ENCODE results near the gene OR13C3. TPM values are rescaled to one million over a fixed set of nuclear protein-coding genes. Genes with fewer than 3 reads are reported as not detected.

OR13C3 gene
- total RNA-seq, 1 donor from 2014 or later: not detected

DNA sequence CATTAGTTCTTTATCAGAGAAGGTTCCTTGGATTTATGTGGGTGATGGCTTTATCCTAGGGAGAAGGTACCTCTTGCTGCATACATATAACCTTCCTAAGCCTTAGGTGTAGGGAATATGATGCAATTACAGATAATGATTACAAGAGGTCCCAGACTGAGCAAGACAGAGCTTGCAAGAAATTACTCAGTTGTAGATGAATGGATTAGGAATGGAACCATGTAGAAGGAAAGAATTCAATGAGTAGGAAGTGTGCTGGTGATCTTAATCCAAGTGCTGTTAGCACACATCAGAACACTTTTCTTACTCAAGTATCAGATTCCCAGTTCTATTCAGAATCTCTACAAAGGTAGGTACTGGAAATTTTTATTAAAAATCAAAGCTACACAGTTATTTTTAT is 30.1 kb downstream of the OR13C3 start:
- H3K9me3 Mint-ChIP-seq: no peaks in the 10 kb centered on the region
- H3K4me3 Mint-ChIP-seq: no peak overlapping the region
- no peaks in the 10 kb centered on the region for H3K36me3 Mint-ChIP-seq (ENCODE audit: low read depth)
- intact Hi-C loops (cut with micrococcal nuclease): no loop called here
- no peaks in the 10 kb centered on the region for H3K4me1 Mint-ChIP-seq
- H3K27ac Mint-ChIP-seq: no peak overlapping the region
- DNase-seq: no peak
- no peaks in the 10 kb centered on the region for H3K27me3 Mint-ChIP-seq

DNA sequence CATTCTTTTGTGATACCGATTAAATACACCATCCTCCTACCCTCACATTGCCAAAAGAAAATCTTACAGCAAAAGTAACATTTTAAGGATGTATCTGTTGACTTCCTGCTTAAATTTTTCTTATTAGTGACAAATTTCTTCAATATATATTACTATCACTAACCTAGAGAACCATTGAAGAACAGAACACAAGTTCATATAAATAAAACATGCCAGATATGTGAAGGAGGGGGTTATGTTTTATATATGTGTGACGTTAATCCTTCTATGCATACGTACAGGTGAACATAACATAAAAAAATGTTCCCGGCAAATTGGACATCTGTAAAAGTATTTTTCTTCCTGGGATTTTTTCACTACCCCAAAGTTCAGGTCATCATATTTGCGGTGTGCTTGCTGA is 32.7 kb downstream of the OR13C3 start, which contains the start of gene OR13F1:
TSS of gene OR13F1 (plus strand) at position 301 of the 400 bp plus-strand sequence. CDS start at position 301, 0 bp downstream.
- H3K27ac Mint-ChIP-seq: no peak within 1 kb of the TSS
- H3K36me3 Mint-ChIP-seq (ENCODE audit: low read depth): no peaks in the 10 kb centered on the region
- intact Hi-C loops (cut with micrococcal nuclease): no loop called here

DNA sequence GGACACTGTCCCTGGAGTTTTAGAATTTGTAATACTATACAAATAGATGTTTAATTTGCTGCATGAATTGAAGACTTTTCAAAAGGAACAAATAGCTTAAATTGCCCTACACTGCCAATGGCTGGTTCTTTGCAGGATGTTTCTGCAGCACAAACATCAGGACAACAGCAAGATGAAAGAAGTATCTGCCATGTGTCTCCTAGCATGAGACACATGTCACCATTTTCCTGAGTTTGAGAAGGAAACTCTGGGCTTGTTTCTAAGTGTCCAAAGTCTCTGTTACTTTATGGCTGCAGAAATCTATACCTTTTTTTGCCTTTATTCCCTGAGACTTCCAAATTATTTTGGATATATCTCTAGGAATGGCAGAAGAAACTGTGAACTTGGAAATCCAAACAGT is 33.2 kb downstream of the OR13C3 start:
- H3K9me3 Mint-ChIP-seq: no peaks in the 10 kb centered on the region
- DNase-seq: no peak
- no peak overlapping the region for H3K27ac Mint-ChIP-seq
- intact Hi-C loops (cut with micrococcal nuclease): no loop called here
- H3K27me3 Mint-ChIP-seq: no peaks in the 10 kb centered on the region
- no peak overlapping the region for H3K4me3 Mint-ChIP-seq
- H3K4me1 Mint-ChIP-seq: no peaks in the 10 kb centered on the region
- no peaks in the 10 kb centered on the region for H3K36me3 Mint-ChIP-seq (ENCODE audit: low read depth)

More for the DNA sequence above, 32.7 kb downstream of the OR13C3 start, which contains the start of gene OR13F1:
- H3K9me3 Mint-ChIP-seq: no peaks in the 10 kb centered on the region
- no peak within 1 kb of the TSS for H3K4me3 Mint-ChIP-seq
- H3K27me3 Mint-ChIP-seq: no peaks in the 10 kb centered on the region
- DNase-seq: no peak
- no peaks in the 10 kb centered on the region for H3K4me1 Mint-ChIP-seq

DNA sequence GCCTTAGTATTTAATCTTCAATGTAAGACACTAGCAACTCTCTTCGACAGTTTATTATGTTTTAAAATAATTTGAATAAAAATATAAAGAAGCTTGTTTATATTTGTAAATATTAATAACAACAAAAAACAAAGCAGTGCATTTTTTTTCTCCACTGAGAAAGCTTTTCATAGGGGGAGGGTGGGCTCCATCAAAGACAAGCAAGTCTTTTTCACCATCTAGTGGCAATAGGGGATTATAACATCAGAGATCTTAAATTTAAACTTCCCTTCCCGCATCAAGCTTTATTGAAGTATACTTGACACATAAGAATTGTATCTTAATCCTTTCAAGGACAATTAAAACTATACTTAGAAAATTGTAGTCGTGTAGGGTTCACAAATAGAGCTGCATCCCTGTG is 41.8 kb downstream of the OR13C3 start:
- intact Hi-C loops (cut with micrococcal nuclease): no loop called here
- H3K27ac Mint-ChIP-seq: no peak overlapping the region
- H3K36me3 Mint-ChIP-seq (ENCODE audit: low read depth): no peaks in the 10 kb centered on the region
- H3K27me3 Mint-ChIP-seq: no peaks in the 10 kb centered on the region
- no peaks in the 10 kb centered on the region for H3K9me3 Mint-ChIP-seq
- H3K4me3 Mint-ChIP-seq: no peak overlapping the region
- no peaks in the 10 kb centered on the region for H3K4me1 Mint-ChIP-seq
- no peak for DNase-seq

Other genes starting within 250 kb of the OR13C3 start
- gene OR13F1, start 32.6 kb downstream of the OR13C3 start, total RNA-seq: not detected in 2 replicates
- not detected in 2 replicates for gene OR13C4, start 9.6 kb downstream of the OR13C3 start, total RNA-seq
- gene OR13C8, start 32.3 kb upstream of the OR13C3 start, total RNA-seq: not detected in 2 replicates
- gene OR13C5, start 62.6 kb upstream of the OR13C3 start, total RNA-seq: not detected in 2 replicates
- gene OR13C2, start 68.8 kb upstream of the OR13C3 start, total RNA-seq: not detected in 2 replicates
- gene OR13C9, start 81.3 kb upstream of the OR13C3 start, total RNA-seq: not detected in 2 replicates
- gene OR13D1, start 157.7 kb upstream of the OR13C3 start, total RNA-seq: not detected in 2 replicates
- gene NIPSNAP3A, start 210.8 kb upstream of the OR13C3 start, total RNA-seq: 9.4 and 10.8 TPM in 2 replicates
- gene NIPSNAP3B, start 227.3 kb upstream of the OR13C3 start, total RNA-seq: 0.19 and 0.66 TPM in 2 replicates